B cell (primary cell): Measurements from ENCODE around the gene IFT74. TPM values are rescaled to one million over a fixed set of nuclear protein-coding genes. Genes with fewer than 3 reads are reported as not detected.

ENCODE experiments used
- ATAC-seq: fragments of 200-7000 bp; cut with Tn5 transposase; one replicate; pipeline ENCODE4 v1.10.0; 2021; ENCODE audit warnings: low read depth, mild to moderate bottlenecking, moderate number of reproducible peaks, moderate library complexity
- CTCF ChIA-PET: fragments of 350-600 bp; sonication (Branson Sonifier 250); formaldehyde crosslinking; loops from one replicate; lab custom pipeline; 2021; ENCODE audit warnings: antibody characterized with exemption, inconsistent platforms; lab: Charles Lee
- POLR2A ChIA-PET: fragments of 350-600 bp; sonication (Branson Sonifier 250); formaldehyde crosslinking; loops from one replicate; lab custom pipeline; 2021; ENCODE audit warnings: antibody characterized with exemption; lab: Charles Lee
- DNase-seq: peaks from one replicate; pipeline ENCODE4 v3.0.0; 2013
- H2AFZ ChIP-seq: 2 replicates; pipeline ENCODE4 v1.6.1; 2012; ENCODE audit warnings: mild to moderate bottlenecking, low read depth, low read length; ENCODE audit not compliant: insufficient read depth, poor library complexity, severe bottlenecking
- H3K27ac ChIP-seq, 2 donors: 1 replicate in 1 of 2; 2 replicates in 1 of 2; pipeline ENCODE4 v1.5.1; 2012 to 2013; ENCODE audit warnings: low read length in 2 of 2, mild to moderate bottlenecking in 2 of 2, moderate library complexity in 1 of 2
- H3K27me3 ChIP-seq, 4 experiments: fragments of 200-600 bp in 1 of 4; sonication (generic) in 1 of 4; replicated peaks in 1 of 4; 1 replicate in 2 of 4; 2 replicates in 2 of 4; pipeline versions ENCODE4 v1.6.1 to v1.7.0; 2013 to 2016; ENCODE audit warnings: low read length in 3 of 4, mild to moderate bottlenecking in 2 of 4, mixed read lengths in 1 of 4, moderate library complexity in 1 of 4; ENCODE audit not compliant: insufficient read depth in 4 of 4, control insufficient read depth in 3 of 4; ENCODE audit errors: control extremely low read depth in 1 of 4
- H3K36me3 ChIP-seq, 2 experiments: replicated peaks in 1 of 2; 1 replicate in 1 of 2; 2 replicates in 1 of 2; pipeline versions ENCODE4 v1.6.1 to v1.7.1; 2013; ENCODE audit warnings: low read length in 1 of 2; ENCODE audit not compliant: insufficient read depth in 2 of 2, control insufficient read depth in 1 of 2; ENCODE audit errors: control extremely low read depth in 1 of 2, extremely low read depth in 1 of 2
- H3K4me1 ChIP-seq, 2 donors: fragments of 200-600 bp in 1 of 2; sonication (generic) in 1 of 2; 1 replicate in 1 of 2; 2 replicates in 1 of 2; pipeline versions ENCODE4 v1.5.1 to v1.6.1; 2013 to 2017; ENCODE audit warnings: low read length in 2 of 2; ENCODE audit not compliant: control insufficient read depth in 2 of 2, insufficient read depth in 2 of 2
- H3K4me2 ChIP-seq: replicated peaks from 2 replicates; pipeline ENCODE3; 2012; ENCODE audit warnings: mild to moderate bottlenecking, low read depth, low read length; ENCODE audit not compliant: poor library complexity, severe bottlenecking
- H3K4me3 ChIP-seq, 5 experiments: fragments of 200-600 bp in 1 of 5; sonication (generic) in 1 of 5; 1 replicate in 3 of 5; 2 replicates in 2 of 5; pipeline versions ENCODE4 v1.5.1 to v1.7.0; 2011 to 2016; ENCODE audit warnings: low read length in 4 of 5, mild to moderate bottlenecking in 4 of 5, low read depth in 2 of 5, control low read depth in 1 of 5, moderate library complexity in 1 of 5; ENCODE audit not compliant: insufficient read depth in 1 of 5; ENCODE audit errors: control extremely low read depth in 1 of 5, extremely low read depth in 1 of 5
- H3K79me2 ChIP-seq: fragments of 200-600 bp; sonication (generic); one replicate; pipeline ENCODE4 v1.6.0; 2016; ENCODE audit warnings: low read length; ENCODE audit not compliant: control insufficient read depth, insufficient read depth
- H3K9ac ChIP-seq: fragments of 200-600 bp; sonication (generic); 2 replicates; pipeline ENCODE4 v1.6.1; 2017; ENCODE audit warnings: mild to moderate bottlenecking, low read length, moderate library complexity
- H3K9me3 ChIP-seq, 3 donors: one replicate each; pipeline versions ENCODE4 v1.6.1 to v1.7.1; 2013; ENCODE audit warnings: low read length in 2 of 3; ENCODE audit not compliant: control insufficient read depth in 2 of 3, insufficient read depth in 1 of 3; ENCODE audit errors: control extremely low read depth in 1 of 3
- H4K20me1 ChIP-seq: 2 replicates; pipeline ENCODE4 v1.6.0; 2012; ENCODE audit warnings: mild to moderate bottlenecking, low read length; ENCODE audit not compliant: insufficient read depth, control insufficient read depth, poor library complexity, severe bottlenecking
- H3K27ac Mint-ChIP-seq: one replicate; pipeline ENCODE4 v1.8.0; 2021; ENCODE audit warnings: mixed read lengths
- H3K27me3 Mint-ChIP-seq: one replicate; pipeline ENCODE4 v1.8.0; 2021; ENCODE audit warnings: mixed read lengths
- H3K4me1 Mint-ChIP-seq: one replicate; pipeline ENCODE4 v1.8.0; 2021; ENCODE audit warnings: mixed read lengths
- H3K4me3 Mint-ChIP-seq: one replicate; pipeline ENCODE4 v1.8.0; 2021; ENCODE audit warnings: mixed read lengths
- H3K9me3 Mint-ChIP-seq: one replicate; pipeline ENCODE4 v1.8.0; 2022; ENCODE audit warnings: mixed read lengths; ENCODE audit not compliant: insufficient read depth
- EZH2 ChIP-seq: IDR thresholded peaks from 2 replicates; pipeline ENCODE4 v1.6.1; 2012; ENCODE audit warnings: borderline replicate concordance, low read depth, mild to moderate bottlenecking, moderate library complexity, low read length; ENCODE audit not compliant: insufficient read depth, poor library complexity, severe bottlenecking
- WGBS: methylation state at CpG from one replicate; pipeline ENCODE4 v1.1.5; 2013; ENCODE audit warnings: missing lambda C conversion rate; ENCODE audit not compliant: insufficient coverage; 5-methylcytosine and 5-hydroxymethylcytosine counted together
- intact Hi-C: fragments of 100-400 bp; cut with micrococcal nuclease; formaldehyde crosslinking; loops from one replicate; pipeline ENCODE4 v1.10.0; 2022
- polyA plus RNA-seq: library from polyadenylated mRNA; depleted of rRNA; stranded (reverse); fragments of >200 nt; gene quantifications from 2 replicates; pipeline ENCODE4 v1.2.3, GENCODE V29; 2012
- total RNA-seq, 2 donors: library from RNA; stranded (reverse); fragments of 120-200 nt in 1 of 2; gene quantifications; 1 replicate in 1 of 2; 2 replicates in 1 of 2; pipeline versions ENCODE4 v1.2.3 to v1.2.4, GENCODE V29; 2013 to 2022
- TF ChIP-seq, protein P1 (sequence below): fragments of 200-600 bp; IDR thresholded peaks from one replicate; pipeline ENCODE4 v1.8.0; 2022; ENCODE audit warnings: antibody characterized with exemption, mild to moderate bottlenecking

Gene IFT74
- total and polyA plus RNA-seq, 2 donors (not counting 1 experiment from before 2014, with no cell fraction given): 2.0 to 22.6 TPM

DNA sequence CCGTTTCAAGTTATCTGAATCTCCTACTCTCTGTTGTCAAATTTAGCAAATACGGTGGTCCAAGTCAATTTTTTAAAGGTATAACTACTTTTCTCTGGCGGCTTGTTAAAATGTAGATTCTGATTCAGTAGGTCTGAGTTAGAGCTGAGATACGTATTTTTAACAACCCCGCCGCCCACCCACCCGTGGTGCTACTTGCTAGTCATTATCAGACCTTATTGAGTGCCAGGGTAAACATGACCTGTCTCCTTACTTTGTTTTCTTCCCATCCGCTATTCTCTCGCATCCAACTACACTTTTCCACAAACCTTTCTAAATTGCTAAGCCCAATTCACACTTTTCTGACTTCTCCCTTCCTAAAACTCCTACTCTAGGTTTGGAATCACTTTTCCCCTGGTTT, 8.5 kb upstream of the IFT74 start:
- ChIA-PET POLR2A (interaction anchor here (1.2 to 1.3 kb wide), 2 partner anchors 8 to 54 kb away, joined by 8 to 24 read pairs; partner anchors contain the start of genes CAAP1 and IFT74), CTCF (interaction anchor here (0.7 to 2.3 kb wide), 3 partner anchors 55 to 424 kb away, joined by 3 to 11 read pairs (median 5); partner anchors contain the start of gene CAAP1)
- Histone ChIP-seq H3K9ac (peak overlapping the region; percentile 95), H4K20me1 (peaks cover 5% of the 10 kb centered on the region), H3K4me2 (peak overlapping the region; percentile 87), H3K9me3 (no peaks in the 10 kb centered on the region), H3K27me3 (no peaks in the 10 kb centered on the region), H3K79me2 (peaks cover 54% of the 10 kb centered on the region), H3K27ac (peak overlapping the region; percentile 95 to 96), H2AFZ (peak overlapping the region; percentile 97), H3K4me3 (peak overlapping the region; percentile 80 to 98 (median 89)), H3K36me3 (peaks cover 2% of the 10 kb centered on the region in 2 experiments), H3K4me1 (peaks cover 20% of the 10 kb centered on the region in 2 donors)
- H3K27ac Mint-ChIP-seq: peak overlapping the region; percentile 96
- ATAC-seq: no peak
- H3K4me3 Mint-ChIP-seq: peak overlapping the region; percentile 94
- H3K9me3 Mint-ChIP-seq: no peaks in the 10 kb centered on the region
- no peak for DNase-seq
- H3K27me3 Mint-ChIP-seq: peaks cover 7% of the 10 kb centered on the region
- WGBS: 0% methylated on average over 4 of the region's 9 CpGs
- intact Hi-C loops: loop anchor here (1.0 kb wide), 3 partner anchors 9 to 626 kb away; partner anchors contain the start of genes C9orf72, CAAP1 and IFT74
- no peak for TF ChIP-seq EZH2
- TF ChIP-seq, protein P1, sequence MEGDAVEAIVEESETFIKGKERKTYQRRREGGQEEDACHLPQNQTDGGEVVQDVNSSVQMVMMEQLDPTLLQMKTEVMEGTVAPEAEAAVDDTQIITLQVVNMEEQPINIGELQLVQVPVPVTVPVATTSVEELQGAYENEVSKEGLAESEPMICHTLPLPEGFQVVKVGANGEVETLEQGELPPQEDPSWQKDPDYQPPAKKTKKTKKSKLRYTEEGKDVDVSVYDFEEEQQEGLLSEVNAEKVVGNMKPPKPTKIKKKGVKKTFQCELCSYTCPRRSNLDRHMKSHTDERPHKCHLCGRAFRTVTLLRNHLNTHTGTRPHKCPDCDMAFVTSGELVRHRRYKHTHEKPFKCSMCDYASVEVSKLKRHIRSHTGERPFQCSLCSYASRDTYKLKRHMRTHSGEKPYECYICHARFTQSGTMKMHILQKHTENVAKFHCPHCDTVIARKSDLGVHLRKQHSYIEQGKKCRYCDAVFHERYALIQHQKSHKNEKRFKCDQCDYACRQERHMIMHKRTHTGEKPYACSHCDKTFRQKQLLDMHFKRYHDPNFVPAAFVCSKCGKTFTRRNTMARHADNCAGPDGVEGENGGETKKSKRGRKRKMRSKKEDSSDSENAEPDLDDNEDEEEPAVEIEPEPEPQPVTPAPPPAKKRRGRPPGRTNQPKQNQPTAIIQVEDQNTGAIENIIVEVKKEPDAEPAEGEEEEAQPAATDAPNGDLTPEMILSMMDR: no peak
- peaks cover 43% of the 10 kb centered on the region for H3K4me1 Mint-ChIP-seq

DNA sequence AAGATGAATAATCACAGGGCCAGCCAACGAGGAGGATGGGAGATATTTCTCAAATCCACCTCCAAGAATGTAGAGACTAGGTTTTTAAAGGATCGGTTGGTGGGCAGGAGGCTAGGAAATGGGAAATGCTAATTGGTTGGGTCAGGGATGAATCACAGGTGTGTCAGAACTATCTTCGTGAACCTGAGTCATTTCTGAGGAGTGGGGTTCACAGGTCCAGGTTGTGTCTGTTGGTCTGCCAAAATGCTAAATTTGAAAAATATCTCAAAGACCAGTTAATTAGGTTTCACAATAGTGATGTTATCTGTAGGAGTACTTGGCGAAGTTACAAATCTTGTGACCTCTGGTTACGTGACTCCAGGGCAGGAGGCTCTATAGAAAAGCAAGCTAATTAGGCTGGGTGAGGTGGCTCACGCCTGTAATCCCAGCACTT, 6.6 kb upstream of the IFT74 start:
- no peak overlapping the region for H2AFZ ChIP-seq
- ChIA-PET CTCF (no interaction called here), POLR2A (no interaction called here)
- Mint-ChIP-seq H3K9me3 (no peaks in the 10 kb centered on the region), H3K27ac (no peak overlapping the region), H3K27me3 (peaks cover 7% of the 10 kb centered on the region), H3K4me3 (peak overlapping the region; percentile 29), H3K4me1 (peaks cover 33% of the 10 kb centered on the region)
- 60% methylated on average over 1 of the region's 6 CpGs for WGBS
- H3K27me3 ChIP-seq: no peaks in the 10 kb centered on the region
- no peak overlapping the region for H3K4me2 ChIP-seq
- TF ChIP-seq, protein P1: no peak
- TF ChIP-seq EZH2: no peak
- H3K27ac ChIP-seq: no peak overlapping the region
- H3K79me2 ChIP-seq: peaks cover 34% of the 10 kb centered on the region
- H3K9me3 ChIP-seq: no peaks in the 10 kb centered on the region
- H4K20me1 ChIP-seq: no peaks in the 10 kb centered on the region
- no peak overlapping the region for H3K9ac ChIP-seq
- no peak overlapping the region for H3K4me3 ChIP-seq
- no peak for DNase-seq
- ATAC-seq: no peak
- H3K4me1 ChIP-seq: peaks cover 20% of the 10 kb centered on the region in 2 donors
- H3K36me3 ChIP-seq: no peaks in the 10 kb centered on the region
- intact Hi-C loops: no loop called here
